ENCODE measurements around the gene SEC24A.

SEC24A gene

GRCh38 chr5:134656690-134657089 lies 8.1 kb downstream of the SEC24A start:
- TF ChIP-seq POLR2AphosphoS5 (IDR thresholded peaks at IDR 0.05; ENCODE audit: low read depth, low read length) = no peak
- no peak for TF ChIP-seq TAF1 (IDR thresholded peaks at IDR 0.05; ENCODE audit: borderline replicate concordance, insufficient read depth, low read length)
- TF ChIP-seq REST (IDR thresholded peaks at IDR 0.05; ENCODE audit: insufficient read depth in 1 of 2, low read depth in 2 of 2, low read length in 2 of 2) = no peak
- no peak for TF ChIP-seq FOXP2 (optimal IDR thresholded peaks at IDR 0.05; ENCODE audit: borderline replicate concordance, extremely low read depth, extremely low read length, insufficient read depth)
- no peak for TF ChIP-seq SIN3A (IDR thresholded peaks at IDR 0.05; ENCODE audit: borderline replicate concordance, insufficient read depth, low read length)

GRCh38 chr5:134659456-134659855 lies 10.9 kb downstream of the SEC24A start:
- TF ChIP-seq POLR2AphosphoS5 (IDR thresholded peaks at IDR 0.05; ENCODE audit: low read depth, low read length) = no peak
- TF ChIP-seq REST (IDR thresholded peaks at IDR 0.05; ENCODE audit: insufficient read depth in 1 of 2, low read depth in 2 of 2, low read length in 2 of 2) = no peak
- no peak for TF ChIP-seq TAF1 (IDR thresholded peaks at IDR 0.05; ENCODE audit: borderline replicate concordance, insufficient read depth, low read length)
- TF ChIP-seq SIN3A (IDR thresholded peaks at IDR 0.05; ENCODE audit: borderline replicate concordance, insufficient read depth, low read length) = no peak
- TF ChIP-seq FOXP2 (optimal IDR thresholded peaks at IDR 0.05; ENCODE audit: borderline replicate concordance, extremely low read depth, extremely low read length, insufficient read depth) = no peak

GRCh38 chr5:134659922-134660321 lies 11.3 kb downstream of the SEC24A start:
- TF ChIP-seq SIN3A (IDR thresholded peaks at IDR 0.05; ENCODE audit: borderline replicate concordance, insufficient read depth, low read length) = no peak
- TF ChIP-seq REST (IDR thresholded peaks at IDR 0.05; ENCODE audit: insufficient read depth in 1 of 2, low read depth in 2 of 2, low read length in 2 of 2) = no peak
- no peak for TF ChIP-seq TAF1 (IDR thresholded peaks at IDR 0.05; ENCODE audit: borderline replicate concordance, insufficient read depth, low read length)
- TF ChIP-seq POLR2AphosphoS5 (IDR thresholded peaks at IDR 0.05; ENCODE audit: low read depth, low read length) = no peak
- TF ChIP-seq FOXP2 (optimal IDR thresholded peaks at IDR 0.05; ENCODE audit: borderline replicate concordance, extremely low read depth, extremely low read length, insufficient read depth) = no peak

GRCh38 chr5:134662971-134663370 lies 14.4 kb downstream of the SEC24A start:
- TF ChIP-seq TAF1 (IDR thresholded peaks at IDR 0.05; ENCODE audit: borderline replicate concordance, insufficient read depth, low read length) = no peak
- no peak for TF ChIP-seq REST (IDR thresholded peaks at IDR 0.05; ENCODE audit: insufficient read depth in 1 of 2, low read depth in 2 of 2, low read length in 2 of 2)
- no peak for TF ChIP-seq FOXP2 (optimal IDR thresholded peaks at IDR 0.05; ENCODE audit: borderline replicate concordance, extremely low read depth, extremely low read length, insufficient read depth)

- no peak for TF ChIP-seq TAF1 (IDR thresholded peaks at IDR 0.05; ENCODE audit: borderline replicate concordance, insufficient read depth, low read length)
Observed at GRCh38 chr5:134664448-134664847, 15.9 kb downstream of the SEC24A start.

Data from PFSK-1 (cell line).